T-cell (primary cell): ENCODE results near the gene BTBD19. TPM values are rescaled to one million over a fixed set of nuclear protein-coding genes. Genes with fewer than 3 reads are reported as not detected.
"Not testable (repeated sequence)": the region's sequence is repeated elsewhere in the genome, so short reads cannot be mapped to it uniquely, and the experiment has no call there.

Experiments
- ATAC-seq, 4 experiments: fragments of 200-7000 bp in 3 of 4; fragments of 150-1000 bp in 1 of 4; cut with Tn5 transposase; replicated peaks in 1 of 4; 1 replicate in 3 of 4; 2 replicates in 1 of 4; pipeline ENCODE4 v1.10.0; 2021; ENCODE audit warnings: moderate library complexity in 3 of 4, mild to moderate bottlenecking in 2 of 4, moderate number of reproducible peaks in 1 of 4
- CTCF ChIA-PET, 2 donors: fragments of 300-600 bp; sonication (Branson Sonifier 250); formaldehyde crosslinking; loops; one replicate each; lab custom pipeline; 2022; ENCODE audit warnings: antibody characterized with exemption in 2 of 2; lab: Charles Lee
- POLR2A ChIA-PET, 2 donors: fragments of 300-600 bp; sonication (Branson Sonifier 250); formaldehyde crosslinking; loops; one replicate each; lab custom pipeline; 2022; ENCODE audit warnings: antibody characterized with exemption in 2 of 2; lab: Charles Lee
- DNase-seq, 35 experiments: peaks; one replicate each; pipeline versions ENCODE4 v3.0.0 to v3.0.0-alpha.2; 2013 to 2023
- H3K27ac ChIP-seq: one replicate; pipeline ENCODE4 v1.5.1; 2013; ENCODE audit warnings: low read length
- H3K27me3 ChIP-seq, 2 experiments: replicated peaks in 1 of 2; 1 replicate in 1 of 2; 2 replicates in 1 of 2; pipeline versions ENCODE4 v1.6.1 to v1.7.0; 2013; ENCODE audit warnings: low read length in 1 of 2, mixed read lengths in 1 of 2; ENCODE audit not compliant: control insufficient read depth in 2 of 2, insufficient read depth in 2 of 2; ENCODE audit errors: extremely low read depth in 1 of 2
- H3K36me3 ChIP-seq, 2 donors: 1 replicate in 1 of 2; 2 replicates in 1 of 2; pipeline versions ENCODE4 v1.6.1 to v1.7.0; 2013; ENCODE audit warnings: low read length in 1 of 2; ENCODE audit not compliant: control insufficient read depth in 2 of 2, insufficient read depth in 1 of 2; ENCODE audit errors: extremely low read depth in 1 of 2
- H3K4me1 ChIP-seq, 2 experiments: 1 replicate in 1 of 2; 2 replicates in 1 of 2; pipeline versions ENCODE4 v1.6.1 to v1.7.0; 2013; ENCODE audit warnings: low read length in 2 of 2, mixed read lengths in 1 of 2; ENCODE audit not compliant: insufficient read depth in 2 of 2, control insufficient read depth in 1 of 2; ENCODE audit errors: extremely low read depth in 1 of 2
- H3K4me3 ChIP-seq, 2 donors: 1 replicate in 1 of 2; 2 replicates in 1 of 2; pipeline versions ENCODE4 v1.5.1 to v1.7.0; 2013; ENCODE audit warnings: mild to moderate bottlenecking in 2 of 2, low read length in 1 of 2, moderate library complexity in 1 of 2; ENCODE audit not compliant: control insufficient read depth in 1 of 2; ENCODE audit errors: extremely low read depth in 1 of 2
- H3K9me3 ChIP-seq: 2 replicates; pipeline ENCODE4 v1.7.0; 2013
- H3K27ac Mint-ChIP-seq, 2 donors: one replicate each; pipeline ENCODE4 v1.8.0; 2020 to 2021; ENCODE audit warnings: mild to moderate bottlenecking in 2 of 2, mixed read lengths in 2 of 2
- H3K27me3 Mint-ChIP-seq, 2 donors: one replicate each; pipeline ENCODE4 v1.8.0; 2021 to 2022; ENCODE audit warnings: mixed read lengths in 2 of 2
- H3K36me3 Mint-ChIP-seq: one replicate; pipeline ENCODE4 v1.8.0; 2021; ENCODE audit warnings: mixed read lengths
- H3K4me1 Mint-ChIP-seq, 3 donors: one replicate each; pipeline ENCODE4 v1.8.0; 2020 to 2022; ENCODE audit warnings: mixed read lengths in 3 of 3, mild to moderate bottlenecking in 1 of 3
- H3K4me3 Mint-ChIP-seq, 3 donors: one replicate each; pipeline ENCODE4 v1.8.0; 2020 to 2022; ENCODE audit warnings: mild to moderate bottlenecking in 3 of 3, mixed read lengths in 3 of 3, moderate library complexity in 3 of 3
- H3K9me3 Mint-ChIP-seq, 3 donors: one replicate each; pipeline ENCODE4 v1.8.0; 2020 to 2022; ENCODE audit warnings: mixed read lengths in 3 of 3
- WGBS: methylation state at CpG from one replicate; pipeline ENCODE4 v1.1.5; 2013; ENCODE audit warnings: missing lambda C conversion rate; ENCODE audit not compliant: insufficient coverage; 5-methylcytosine and 5-hydroxymethylcytosine counted together
- total RNA-seq, 35 experiments: library from RNA in 6 of 35; stranded (reverse) in 6 of 35; fragments of 120-200 nt in 1 of 35; gene quantifications; one replicate each; pipeline versions ENCODE4 v1.2.1 to v1.2.4 and lab custom pipeline; 2013 to 2026

The BTBD19 gene
- total RNA-seq, 5 donors from 2014 or later (not counting 1 experiment from before 2014, with no cell fraction given), result 10.1 to 56.7 (median 11.5) TPM

- POLR2A ChIA-PET, result no interaction called here
- no peak for ATAC-seq
- no peak for DNase-seq
- Histone ChIP-seq H3K4me3 (no peak overlapping the region), H3K36me3 (no peaks in the 10 kb centered on the region), H3K9me3 (no peaks in the 10 kb centered on the region), H3K4me1 (no peaks in the 10 kb centered on the region), H3K27me3 (no peaks in the 10 kb centered on the region), H3K27ac (no peak overlapping the region)
- no peaks in the 10 kb centered on the region for H3K9me3 Mint-ChIP-seq
- 79% methylated on average over 2 of the region's 9 CpGs for WGBS
- H3K27ac Mint-ChIP-seq, result no peak overlapping the region
- no peaks in the 10 kb centered on the region for H3K4me1 Mint-ChIP-seq
- no peaks in the 10 kb centered on the region for H3K27me3 Mint-ChIP-seq
- no peaks in the 10 kb centered on the region for H3K36me3 Mint-ChIP-seq
- CTCF ChIA-PET, result interaction anchor here (0.6 to 1.2 kb wide), 5 partner anchors 17 to 511 kb away, joined by 3 to 5 read pairs (median 4); partner anchors contain the start of gene RPS8 (in 1 of the 2)
- no peak overlapping the region for H3K4me3 Mint-ChIP-seq
These were observed 15.4 kb upstream of the BTBD19 start for GRCh38 chr1:44792736-44793502.

- Mint-ChIP-seq H3K4me1 (peaks cover 18 to 35% (median 23%) of the 10 kb centered on the region in 3 donors), H3K36me3 (peaks cover 14% of the 10 kb centered on the region), H3K27ac (peak overlapping the region; percentile 54 to 81)
- 97% methylated on average over 7 of the region's 8 CpGs for WGBS
- H3K27ac ChIP-seq, H3K9me3 ChIP-seq, H3K27me3 ChIP-seq, H3K4me3 ChIP-seq, H3K9me3 Mint-ChIP-seq, H3K27me3 Mint-ChIP-seq, CTCF ChIA-PET, H3K4me3 Mint-ChIP-seq, DNase-seq, ATAC-seq: not testable (repeated sequence)
- H3K4me1 ChIP-seq, result peaks cover 10 to 26% of the 10 kb centered on the region in 2 experiments
- POLR2A ChIA-PET, result interaction anchor here in 1 of 2 donors (0.7 kb wide), 1 partner anchor 554 kb away, joined by 6 read pairs; no protein-coding TSS in a partner anchor
- peaks cover 0 to 10% of the 10 kb centered on the region in 2 donors for H3K36me3 ChIP-seq
These were observed 10.4 kb upstream of the BTBD19 start for GRCh38 chr1:44797886-44798285.

GRCh38 chr1:44798481-44799365 is 9.6 kb upstream of the BTBD19 start:
- peaks cover 27 to 43% (median 32%) of the 10 kb centered on the region in 3 donors for H3K4me1 Mint-ChIP-seq

GRCh38 chr1:44799770-44800584 is 8.3 kb upstream of the BTBD19 start, which contains the start of gene PLK3:
TSS of gene PLK3 (plus strand) at chr1:44800377. CDS start at chr1:44800464, 87 bp downstream.
- CTCF ChIA-PET, result interaction anchor here in 1 of 2 donors (0.6 to 1.8 kb wide), 18 partner anchors 8 to 1228 kb away, joined by 3 to 25 read pairs (median 4); partner anchors contain the start of genes BEST4, BTBD19, EIF2B3 and RNU5D-1
- Mint-ChIP-seq H3K9me3 (no peaks in the 10 kb centered on the region), H3K36me3 (peaks cover 30% of the 10 kb centered on the region), H3K4me3 (peak within 1 kb of the TSS; percentile 83 to 98 (median 92)), H3K4me1 (peaks cover 36 to 54% (median 42%) of the 10 kb centered on the region in 3 donors), H3K27me3 (no peaks in the 10 kb centered on the region), H3K27ac (peak within 1 kb of the TSS; percentile 99 to 100)
- Histone ChIP-seq H3K4me3 (peak within 1 kb of the TSS; percentile 81 to 97), H3K27me3 (no peaks in the 10 kb centered on the region), H3K36me3 (peaks cover 9 to 30% of the 10 kb centered on the region in 2 donors), H3K27ac (peak within 1 kb of the TSS; percentile 87), H3K9me3 (no peaks in the 10 kb centered on the region), H3K4me1 (peaks cover 15 to 44% of the 10 kb centered on the region in 2 experiments)
- peak; percentile 81 to 88 (median 86) for ATAC-seq
- WGBS, result 0% methylated on average over 71 of the region's 79 CpGs
- peak; percentile 97 to 99 (median 98) for DNase-seq
- POLR2A ChIA-PET, result interaction anchor here (0.6 to 3.5 kb wide), 28 partner anchors 9 to 722 kb away, joined by 3 to 48 read pairs (median 5); partner anchors contain the start of genes BTBD19 (in 2 of the 2), EIF2B3 (in 1 of the 2), MMACHC (in 1 of the 2) and MUTYH (in 1 of the 2)

More at GRCh38 chr1:44798481-44799365, 9.6 kb upstream of the BTBD19 start:
- peak overlapping the region; percentile 44 for H3K27ac ChIP-seq
- ChIA-PET CTCF (no interaction called here), POLR2A (interaction anchor here in 1 of 2 donors (0.9 to 2.7 kb wide), 2 partner anchors 10 to 20 kb away, joined by 3 to 22 read pairs; partner anchors contain the start of gene BTBD19)
- peaks cover under 1 to 18% of the 10 kb centered on the region in 2 donors for H3K36me3 ChIP-seq
- DNase-seq, result no peak
- H3K4me3 ChIP-seq, result no peak overlapping the region
- H3K9me3 ChIP-seq, result no peaks in the 10 kb centered on the region
- H3K27ac Mint-ChIP-seq, result peak overlapping the region; percentile 54 to 99
- no peaks in the 10 kb centered on the region for H3K27me3 Mint-ChIP-seq
- 98% methylated on average over 8 of the region's 10 CpGs for WGBS
- peaks cover 20% of the 10 kb centered on the region for H3K36me3 Mint-ChIP-seq
- H3K4me3 Mint-ChIP-seq, result peak overlapping the region in 1 of 3 donors; percentile 83
- no peak for ATAC-seq
- no peaks in the 10 kb centered on the region for H3K27me3 ChIP-seq
- peaks cover 10 to 34% of the 10 kb centered on the region in 2 experiments for H3K4me1 ChIP-seq
- no peaks in the 10 kb centered on the region for H3K9me3 Mint-ChIP-seq

- Histone ChIP-seq H3K4me3 (peak overlapping the region; percentile 81 to 97), H3K27ac (peak overlapping the region; percentile 63), H3K36me3 (peaks cover 16 to 44% of the 10 kb centered on the region in 2 donors), H3K27me3 (no peaks in the 10 kb centered on the region), H3K9me3 (no peaks in the 10 kb centered on the region), H3K4me1 (peaks cover 19 to 56% of the 10 kb centered on the region in 2 experiments)
- Mint-ChIP-seq H3K27me3 (no peaks in the 10 kb centered on the region), H3K27ac (peak overlapping the region; percentile 93 to 97), H3K4me3 (peak overlapping the region; percentile 83 to 98 (median 92)), H3K4me1 (peaks cover 44 to 63% (median 53%) of the 10 kb centered on the region in 3 donors), H3K36me3 (peaks cover 36% of the 10 kb centered on the region), H3K9me3 (no peaks in the 10 kb centered on the region)
- POLR2A ChIA-PET, result interaction anchor here (0.7 to 3.5 kb wide), 6 partner anchors 7 to 502 kb away, joined by 3 to 40 read pairs (median 13); partner anchors contain the start of gene BTBD19 (in 1 of the 2)
- DNase-seq (peak in 5 of 35 experiments; percentile 23 to 56 (median 37)), ATAC-seq (no peak)
- CTCF ChIA-PET, result interaction anchor here in 1 of 2 donors (0.6 to 1.8 kb wide), 2 partner anchors 8 to 502 kb away, joined by 5 to 17 read pairs; partner anchors contain the start of gene BTBD19
- WGBS, result 15% methylated on average over 12 of the region's 13 CpGs
These were observed 6.6 kb upstream of the BTBD19 start for GRCh38 chr1:44801491-44802305.
